CD4-positive, alpha-beta T cell treated with Interleukin-17A for 1 hour (primary cell): ENCODE data around the gene MED22.
"Not testable (repeated sequence)": the region's sequence is repeated elsewhere in the genome, so short reads cannot be mapped to it uniquely, and the experiment has no call there.

ENCODE experiments used
- DNase-seq: peaks from one replicate; pipeline ENCODE4 v3.0.0-alpha.2; 2020

Gene MED22

GRCh38 chr9:133354766-133355165, 6.8 kb upstream of the MED22 start:
- no peak for DNase-seq

- DNase-seq, result no peak
Measured at GRCh38 chr9:133353548-133353947, 5.6 kb upstream of the MED22 start.

GRCh38 chr9:133352635-133353340, 4.9 kb upstream of the MED22 start:
- DNase-seq, result no peak

- DNase-seq, result peak; percentile 43
Measured at GRCh38 chr9:133351908-133352634, 4.1 kb upstream of the MED22 start.

GRCh38 chr9:133351526-133351907, 3.6 kb upstream of the MED22 start:
- DNase-seq, result no peak

- no peak for DNase-seq
Measured at GRCh38 chr9:133349965-133350616, 2.2 kb upstream of the MED22 start.

GRCh38 chr9:133348718-133349573, 1.0 kb upstream of the MED22 start:
- DNase-seq, result no peak

- DNase-seq, result peak; percentile 69
Measured at GRCh38 chr9:133347515-133347984, 381 bp downstream of the MED22 start.

- DNase-seq, result no peak
Measured at GRCh38 chr9:133346021-133346785, 1.7 kb downstream of the MED22 start.

GRCh38 chr9:133345596-133345995, 2.3 kb downstream of the MED22 start:
- no peak for DNase-seq

- no peak for DNase-seq
Measured at GRCh38 chr9:133344979-133345378, 3.0 kb downstream of the MED22 start.

GRCh38 chr9:133344071-133344470, 3.9 kb downstream of the MED22 start:
- DNase-seq, result no peak

GRCh38 chr9:133342570-133342969, 5.4 kb downstream of the MED22 start:
- no peak for DNase-seq

- no peak for DNase-seq
Measured at GRCh38 chr9:133342069-133342406, 5.9 kb downstream of the MED22 start.

- no peak for DNase-seq
Measured at GRCh38 chr9:133341369-133342068, 6.4 kb downstream of the MED22 start.

- no peak for DNase-seq
Measured at GRCh38 chr9:133340916-133341315, 7.0 kb downstream of the MED22 start.

GRCh38 chr9:133340256-133340655, 7.7 kb downstream of the MED22 start:
- DNase-seq, result no peak

- no peak for DNase-seq
Measured at GRCh38 chr9:133339641-133340040, 8.3 kb downstream of the MED22 start.

- peak; percentile 93 for DNase-seq
Measured at GRCh38 chr9:133335924-133336811, 11.8 kb downstream of the MED22 start, which contains the start of gene SURF6. SURF6 (minus strand) TSS chr9:133336188; CDS start chr9:133336132, 56 bp downstream.

GRCh38 chr9:133334888-133335287, 13.0 kb downstream of the MED22 start:
- not testable (repeated sequence) for DNase-seq
